22Rv1 (cell line): Measurements from ENCODE around the gene KIF2C.
A peak's percentile ranks its signal among the peaks of the same experiment; 100 is the strongest.

Experiments used
- H3K27ac ChIP-seq: fragments of 450-650 bp; 2 replicates; pipeline ENCODE4 v1.5.1; 2017
- CTCF ChIP-seq: fragments of 450-650 bp; IDR thresholded peaks from 2 replicates; pipeline ENCODE4 v1.5.1; 2017; ENCODE audit warnings: mild to moderate bottlenecking
- ZFX ChIP-seq: fragments of 450-650 bp; IDR thresholded peaks from 2 replicates; pipeline ENCODE4 v1.6.1; 2017; ENCODE audit warnings: antibody characterized with exemption, borderline replicate concordance

KIF2C gene

GRCh38 chr1:44775930-44776729 lies 36.5 kb downstream of the KIF2C start:
- no peak for TF ChIP-seq ZFX
- no peak for TF ChIP-seq CTCF

DNA sequence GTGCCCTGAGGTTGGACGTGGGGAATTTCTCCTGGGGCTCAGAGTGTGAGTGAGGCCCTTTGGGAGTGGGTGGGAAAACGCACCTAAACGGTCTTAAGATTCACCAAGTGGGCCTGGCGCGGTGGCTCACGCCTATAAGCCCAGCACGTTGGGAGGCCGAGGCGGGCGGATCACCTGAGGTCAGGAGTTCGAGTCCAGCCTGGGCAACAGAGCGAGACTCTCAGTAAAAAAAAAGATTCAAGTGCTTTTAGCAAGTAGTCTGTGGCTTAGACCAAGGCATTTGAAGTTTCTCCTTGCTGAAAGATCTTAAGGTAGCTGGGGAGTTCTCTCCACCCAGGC lies 37.1 kb downstream of the KIF2C start:
- H3K27ac ChIP-seq: peak overlapping the region; percentile 92
- TF ChIP-seq ZFX (no peak), CTCF (no peak)

More at GRCh38 chr1:44775930-44776729, 36.5 kb downstream of the KIF2C start:
- peak overlapping the region; percentile 92 for H3K27ac ChIP-seq

- peak overlapping the region; percentile 92 for H3K27ac ChIP-seq
- TF ChIP-seq CTCF (no peak), ZFX (no peak)
Observed at GRCh38 chr1:44777547-44777946, 37.9 kb downstream of the KIF2C start.

DNA sequence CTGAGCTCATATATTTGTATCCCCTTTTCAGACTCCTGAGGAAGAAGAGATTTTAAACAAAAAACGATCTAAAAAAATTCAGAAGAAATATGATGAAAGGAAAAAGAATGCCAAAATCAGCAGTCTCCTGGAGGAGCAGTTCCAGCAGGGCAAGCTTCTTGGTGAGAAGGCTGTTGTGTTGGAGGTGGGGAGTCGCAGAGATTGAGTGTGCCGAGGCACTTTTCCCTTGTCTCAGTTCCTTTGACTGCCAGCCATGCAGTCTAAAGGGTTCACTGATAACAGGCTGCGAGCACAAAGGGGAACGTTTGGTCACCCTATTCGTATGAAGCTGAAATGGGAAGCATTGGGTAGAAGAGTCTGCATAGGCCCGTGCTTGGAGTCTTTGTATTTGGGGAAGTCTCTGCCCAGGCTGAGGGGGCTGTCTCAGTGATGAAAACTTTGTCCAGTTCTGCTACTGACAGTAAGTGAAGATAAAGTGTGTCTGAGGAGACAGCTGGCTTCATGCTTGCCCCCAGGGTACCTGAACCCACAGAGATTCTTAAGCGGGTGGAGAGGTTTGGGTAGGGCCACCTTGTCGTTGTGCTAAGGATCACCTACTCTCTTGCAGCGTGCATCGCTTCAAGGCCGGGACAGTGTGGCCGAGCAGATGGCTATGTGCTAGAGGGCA lies 38.5 kb downstream of the KIF2C start:
- peak overlapping the region; percentile 92 for H3K27ac ChIP-seq
- no peak for TF ChIP-seq CTCF
- no peak for TF ChIP-seq ZFX

DNA sequence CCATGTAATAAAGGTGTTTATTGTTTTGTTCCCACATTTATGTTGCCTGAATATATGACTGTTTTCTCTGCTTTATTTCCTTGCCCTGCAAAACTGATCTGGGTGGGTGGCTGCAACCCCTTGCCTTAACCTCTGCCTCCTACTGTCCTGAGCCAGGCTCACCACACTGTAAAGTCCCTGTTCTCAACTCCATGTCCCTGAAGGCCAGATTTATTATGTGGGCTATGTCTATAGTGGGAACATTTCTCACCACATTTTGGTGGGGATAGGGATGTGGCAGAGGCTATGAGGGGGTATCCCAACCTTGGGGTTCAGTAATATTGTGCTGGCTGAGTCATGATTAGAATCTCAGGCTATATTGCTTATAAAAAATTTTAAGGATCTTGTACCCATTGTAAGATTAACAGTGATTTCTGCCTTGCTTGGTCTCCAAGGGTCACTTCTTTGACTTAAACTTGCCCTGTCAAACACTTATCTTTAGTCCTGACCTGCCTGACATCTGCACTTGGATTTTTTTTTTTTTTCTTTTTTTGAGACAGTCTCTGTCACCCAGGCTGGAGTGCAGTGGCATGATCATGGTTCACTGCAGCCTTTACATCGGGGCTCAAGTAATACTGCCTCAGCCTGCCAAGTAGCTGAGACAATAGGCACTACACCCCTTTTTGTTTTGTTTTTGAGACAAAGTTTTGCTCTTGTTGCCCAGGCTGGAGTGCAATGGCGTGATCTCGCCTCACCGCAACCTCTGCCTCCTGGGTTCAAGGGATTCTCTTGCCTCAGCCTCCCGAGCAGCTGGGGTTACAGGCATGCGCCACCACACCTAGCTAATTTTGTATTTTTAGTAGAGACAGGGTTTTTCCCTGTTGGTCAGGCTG lies 39.3 kb downstream of the KIF2C start:
- TF ChIP-seq ZFX (no peak), CTCF (no peak)
- peak overlapping the region; percentile 92 for H3K27ac ChIP-seq

GRCh38 chr1:44780583-44781121 lies 41.0 kb downstream of the KIF2C start:
- TF ChIP-seq CTCF (no peak), ZFX (no peak)
- H3K27ac ChIP-seq: peak overlapping the region; percentile 8; the same call in 1 of the 2 replicates
